ENCODE results near the gene ALK.

ALK gene

DNA sequence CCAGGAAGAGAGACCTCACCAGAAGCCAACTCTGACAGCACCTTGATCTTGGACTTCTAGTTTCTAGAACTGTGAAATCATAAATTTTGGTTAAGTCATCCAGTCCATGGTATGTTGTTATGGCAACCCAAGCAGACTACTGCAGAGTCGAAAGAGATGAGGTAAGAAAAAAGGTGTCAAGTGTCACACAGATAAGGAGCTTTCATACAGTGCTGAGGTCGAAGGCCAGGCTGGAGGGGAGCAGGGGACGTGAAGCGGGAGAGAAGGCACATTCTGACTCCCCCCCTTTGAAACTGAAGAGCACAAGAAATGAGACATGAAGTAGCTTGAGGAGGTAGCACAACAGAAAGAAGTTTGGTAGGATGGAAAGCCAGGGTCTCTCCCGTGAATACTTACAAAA is 110.4 kb downstream of the ALK start:
- TF ChIP-seq, protein P1, sequence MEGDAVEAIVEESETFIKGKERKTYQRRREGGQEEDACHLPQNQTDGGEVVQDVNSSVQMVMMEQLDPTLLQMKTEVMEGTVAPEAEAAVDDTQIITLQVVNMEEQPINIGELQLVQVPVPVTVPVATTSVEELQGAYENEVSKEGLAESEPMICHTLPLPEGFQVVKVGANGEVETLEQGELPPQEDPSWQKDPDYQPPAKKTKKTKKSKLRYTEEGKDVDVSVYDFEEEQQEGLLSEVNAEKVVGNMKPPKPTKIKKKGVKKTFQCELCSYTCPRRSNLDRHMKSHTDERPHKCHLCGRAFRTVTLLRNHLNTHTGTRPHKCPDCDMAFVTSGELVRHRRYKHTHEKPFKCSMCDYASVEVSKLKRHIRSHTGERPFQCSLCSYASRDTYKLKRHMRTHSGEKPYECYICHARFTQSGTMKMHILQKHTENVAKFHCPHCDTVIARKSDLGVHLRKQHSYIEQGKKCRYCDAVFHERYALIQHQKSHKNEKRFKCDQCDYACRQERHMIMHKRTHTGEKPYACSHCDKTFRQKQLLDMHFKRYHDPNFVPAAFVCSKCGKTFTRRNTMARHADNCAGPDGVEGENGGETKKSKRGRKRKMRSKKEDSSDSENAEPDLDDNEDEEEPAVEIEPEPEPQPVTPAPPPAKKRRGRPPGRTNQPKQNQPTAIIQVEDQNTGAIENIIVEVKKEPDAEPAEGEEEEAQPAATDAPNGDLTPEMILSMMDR (IDR thresholded peaks at IDR 0.05; ENCODE audit: control insufficient read depth, insufficient read depth, low read depth, low read length, missing control alignments), result no peak
- no peak overlapping the region for H3K4me3 ChIP-seq (ENCODE audit: control insufficient read depth, low read depth, low read length)
- no peak for DNase-seq (ENCODE audit: low read depth)

DNA sequence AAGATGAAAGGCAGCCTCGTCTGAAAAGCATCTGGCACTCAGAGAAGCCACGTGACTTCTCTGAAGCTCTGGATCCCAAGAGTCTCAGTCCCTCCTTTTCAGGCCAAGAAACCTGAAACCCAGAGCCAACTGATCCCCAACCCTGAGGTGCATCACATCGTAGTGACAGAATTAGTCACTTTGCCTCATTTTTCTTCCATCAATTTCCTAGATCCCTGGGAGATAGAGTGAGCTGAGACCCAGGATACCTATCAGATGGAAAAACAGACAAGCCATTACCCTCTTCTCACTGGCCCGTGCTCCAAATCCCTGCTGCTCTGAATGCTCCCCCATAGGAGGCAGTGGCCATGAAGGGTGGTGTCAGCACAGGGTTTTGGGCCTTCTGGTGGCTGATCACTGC is 113.1 kb downstream of the ALK start:
- H3K4me3 ChIP-seq (ENCODE audit: control insufficient read depth, low read depth, low read length), result no peak overlapping the region
- no peak for DNase-seq (ENCODE audit: low read depth)
- TF ChIP-seq, protein P1 (IDR thresholded peaks at IDR 0.05; ENCODE audit: control insufficient read depth, insufficient read depth, low read depth, low read length, missing control alignments), result no peak

DNA sequence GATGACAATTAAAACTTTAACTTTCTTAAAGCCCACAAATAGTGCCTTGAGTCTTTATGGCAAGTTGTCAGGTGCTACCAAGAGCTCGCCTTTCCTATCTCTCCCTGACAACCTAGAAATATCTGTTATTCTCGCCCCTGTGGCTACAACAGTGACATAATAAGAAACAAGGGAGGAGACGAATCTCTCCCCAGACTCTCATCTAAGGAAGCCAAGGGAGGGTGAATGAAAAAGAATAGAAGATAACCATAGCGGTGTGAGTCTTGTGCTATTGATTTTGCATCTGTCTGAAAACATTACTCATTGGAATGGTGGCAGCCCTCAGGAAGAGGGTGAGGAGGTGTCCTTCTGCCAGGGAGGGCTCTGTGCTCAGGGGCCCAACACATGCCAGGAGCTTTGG is 114.3 kb downstream of the ALK start:
- TF ChIP-seq, protein P1 (IDR thresholded peaks at IDR 0.05; ENCODE audit: control insufficient read depth, insufficient read depth, low read depth, low read length, missing control alignments), result no peak
- H3K4me3 ChIP-seq (ENCODE audit: control insufficient read depth, low read depth, low read length), result no peak overlapping the region
- DNase-seq (ENCODE audit: low read depth), result no peak

DNA sequence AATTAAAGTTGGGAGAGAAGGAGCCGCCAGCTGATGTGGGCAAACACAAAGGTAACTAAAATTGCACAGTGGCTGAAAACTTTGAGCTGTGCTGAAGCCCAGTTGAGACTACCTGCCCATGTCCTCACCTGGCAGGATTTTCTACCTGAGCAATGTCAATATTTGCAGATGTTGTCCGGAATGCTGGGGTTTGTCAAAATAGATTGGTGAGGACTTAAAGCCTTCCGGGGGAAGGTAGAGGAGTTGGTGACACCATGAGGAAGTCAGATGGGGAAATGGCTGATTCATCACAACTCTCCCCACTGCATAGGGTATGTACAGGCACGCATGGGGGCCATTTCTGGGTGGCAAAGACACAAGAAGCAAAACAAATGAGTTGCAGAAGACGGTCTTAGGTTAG is 114.9 kb downstream of the ALK start:
- no peak overlapping the region for H3K4me3 ChIP-seq (ENCODE audit: control insufficient read depth, low read depth, low read length)
- no peak for DNase-seq (ENCODE audit: low read depth)
- TF ChIP-seq, protein P1 (IDR thresholded peaks at IDR 0.05; ENCODE audit: control insufficient read depth, insufficient read depth, low read depth, low read length, missing control alignments), result no peak

DNA sequence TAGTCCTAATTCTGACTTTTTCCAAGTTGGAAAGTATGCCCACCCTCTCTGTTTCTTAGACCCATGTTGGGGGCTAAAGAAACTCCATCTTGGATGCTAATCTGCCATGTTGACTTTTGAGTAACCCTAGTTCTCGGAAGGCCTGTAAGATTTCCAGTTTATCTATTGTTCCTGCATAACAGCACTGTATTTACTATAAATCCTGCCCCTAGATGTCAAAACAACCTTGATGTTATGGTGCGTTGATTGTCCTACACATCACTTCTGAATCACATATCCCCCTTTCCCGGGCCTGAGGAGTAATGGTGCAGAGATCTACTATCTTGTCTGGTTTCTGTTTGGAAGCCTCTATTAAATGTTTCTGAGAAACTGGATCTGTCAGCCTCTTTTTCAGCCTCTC is 116.7 kb downstream of the ALK start:
- TF ChIP-seq, protein P1 (IDR thresholded peaks at IDR 0.05; ENCODE audit: control insufficient read depth, insufficient read depth, low read depth, low read length, missing control alignments), result no peak
- no peak for DNase-seq (ENCODE audit: low read depth)
- no peak overlapping the region for H3K4me3 ChIP-seq (ENCODE audit: control insufficient read depth, low read depth, low read length)

DNA sequence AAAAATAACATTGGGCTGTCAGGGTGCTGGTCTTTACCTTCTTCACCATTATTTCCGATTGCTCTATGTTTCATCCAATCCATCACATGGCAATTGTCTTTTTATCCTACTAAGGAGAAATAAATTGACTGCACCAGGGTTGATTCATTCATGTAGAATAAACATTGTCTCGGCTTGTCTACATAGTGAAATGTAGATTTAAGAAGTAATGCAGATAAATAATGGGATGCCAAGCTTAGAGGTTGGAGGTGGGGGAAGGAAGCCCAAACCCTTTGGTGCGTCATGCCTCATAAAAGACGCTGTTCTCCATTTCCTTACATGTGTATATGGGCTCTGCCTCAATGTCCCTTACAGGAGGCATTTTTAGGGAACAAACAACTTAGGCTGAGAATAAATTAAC is 117.8 kb downstream of the ALK start:
- no peak overlapping the region for H3K4me3 ChIP-seq (ENCODE audit: control insufficient read depth, low read depth, low read length)
- no peak for DNase-seq (ENCODE audit: low read depth)
- TF ChIP-seq, protein P1 (IDR thresholded peaks at IDR 0.05; ENCODE audit: control insufficient read depth, insufficient read depth, low read depth, low read length, missing control alignments), result no peak

DNA sequence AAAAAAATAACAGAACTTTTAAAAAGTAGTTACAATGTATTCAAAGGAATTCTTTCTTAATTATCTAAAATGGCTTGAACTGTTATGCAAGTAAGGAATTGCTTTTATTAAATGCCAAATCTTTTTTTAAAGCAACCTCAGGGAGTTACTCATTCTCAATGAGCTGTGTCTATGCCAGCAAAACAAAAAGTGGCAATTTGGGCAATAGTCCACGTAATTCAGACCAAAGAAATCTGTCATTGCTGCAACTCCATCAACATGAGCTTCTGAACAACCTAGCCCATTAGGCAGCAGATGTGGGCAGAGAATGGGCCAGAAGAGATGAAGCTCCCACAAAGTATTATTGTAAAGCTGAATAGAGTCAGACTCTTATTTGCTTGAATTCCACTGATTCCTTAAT is 118.4 kb downstream of the ALK start:
- TF ChIP-seq, protein P1 (IDR thresholded peaks at IDR 0.05; ENCODE audit: control insufficient read depth, insufficient read depth, low read depth, low read length, missing control alignments), result no peak
- no peak overlapping the region for H3K4me3 ChIP-seq (ENCODE audit: control insufficient read depth, low read depth, low read length)
- no peak for DNase-seq (ENCODE audit: low read depth)

All from AG09309 (cell line).